NK-92 treated with Interleukin-12 subunit alpha and Interleukin-12 subunit beta, amount 100 ng/mL, for 24 hours (cell line): ENCODE results near the gene CD83.

Source experiments
- DNase-seq: peaks from one replicate; lab custom pipeline; 2025; lab: John Stamatoyannopoulos, UW

The CD83 gene

DNA sequence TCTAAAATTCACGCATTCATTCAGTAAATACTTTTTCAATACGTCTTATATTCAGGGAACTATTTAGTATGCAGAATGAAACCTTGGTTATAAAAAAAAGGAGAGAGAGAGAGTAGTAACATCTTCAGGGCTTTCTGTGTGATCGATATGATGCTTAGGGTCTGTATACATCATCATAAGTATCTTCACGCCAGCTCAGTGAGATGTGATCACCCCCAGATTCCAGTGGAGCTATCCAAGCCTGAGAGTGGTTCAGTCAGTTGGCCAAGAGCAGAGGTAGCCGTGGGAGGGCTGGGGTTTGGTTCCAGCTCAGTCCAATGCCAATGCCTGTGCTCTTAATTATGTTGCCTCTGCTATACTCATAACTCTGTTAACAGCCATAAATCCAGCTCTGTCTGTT is 8.6 kb downstream of the CD83 start:
- DNase-seq: no peak

DNA sequence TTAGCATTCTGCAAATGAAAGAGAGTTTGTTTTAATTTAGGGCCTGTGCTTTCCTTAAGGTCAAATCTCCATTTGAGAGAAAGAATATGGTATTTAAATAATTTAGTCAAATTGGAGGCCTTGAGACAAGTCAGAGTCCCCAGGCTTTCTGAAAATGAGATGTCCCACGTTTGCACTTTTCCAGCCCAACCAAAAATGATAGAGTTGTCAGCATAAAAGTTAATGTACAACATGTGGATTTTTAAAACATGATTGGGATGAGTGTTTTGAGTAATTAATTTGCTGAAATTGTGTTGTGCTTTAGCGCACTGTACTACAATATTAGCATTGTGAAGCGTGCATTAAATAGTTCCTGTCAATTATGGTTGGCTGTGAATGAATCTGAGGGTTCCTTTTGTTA is 10.0 kb downstream of the CD83 start:
- DNase-seq: no peak

DNA sequence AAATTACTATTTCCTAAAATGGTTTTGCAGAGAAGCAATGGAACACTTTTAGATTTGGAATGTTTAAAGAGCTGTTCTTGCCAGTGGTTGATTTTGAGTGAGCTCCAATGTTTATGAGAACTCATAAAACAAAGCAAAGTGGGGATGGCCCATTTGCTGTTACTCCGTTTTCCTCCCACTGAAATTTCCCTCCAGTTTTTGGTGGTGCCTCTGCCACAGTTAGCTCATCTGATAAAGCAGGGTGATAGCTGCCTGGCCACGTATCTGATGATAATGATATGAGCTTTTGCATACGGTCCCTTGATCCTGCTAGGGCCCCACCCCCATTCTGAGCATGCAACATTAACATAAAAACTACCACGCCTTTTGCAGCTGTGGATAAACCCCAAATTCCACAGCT is 10.4 kb downstream of the CD83 start:
- no peak for DNase-seq

DNA sequence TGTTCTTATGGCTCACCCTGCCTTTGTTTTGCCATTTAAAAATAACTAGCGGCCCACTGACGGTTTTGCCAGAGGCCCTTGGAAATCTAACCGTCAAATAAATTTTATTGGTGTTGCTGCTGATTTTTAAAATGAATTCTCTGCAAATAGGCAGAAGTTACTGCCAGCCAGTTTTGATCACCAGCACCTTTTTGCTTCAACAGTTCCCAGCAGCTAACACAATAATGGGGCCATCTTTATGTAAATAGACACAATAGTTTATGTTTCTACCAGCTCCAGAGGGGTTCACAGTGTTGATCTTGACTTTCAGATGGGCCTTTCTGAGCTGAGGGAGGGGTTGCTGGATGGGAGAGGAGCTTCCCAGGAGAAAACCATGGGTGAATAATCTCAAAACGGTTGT is 11.2 kb downstream of the CD83 start:
- no peak for DNase-seq

DNA sequence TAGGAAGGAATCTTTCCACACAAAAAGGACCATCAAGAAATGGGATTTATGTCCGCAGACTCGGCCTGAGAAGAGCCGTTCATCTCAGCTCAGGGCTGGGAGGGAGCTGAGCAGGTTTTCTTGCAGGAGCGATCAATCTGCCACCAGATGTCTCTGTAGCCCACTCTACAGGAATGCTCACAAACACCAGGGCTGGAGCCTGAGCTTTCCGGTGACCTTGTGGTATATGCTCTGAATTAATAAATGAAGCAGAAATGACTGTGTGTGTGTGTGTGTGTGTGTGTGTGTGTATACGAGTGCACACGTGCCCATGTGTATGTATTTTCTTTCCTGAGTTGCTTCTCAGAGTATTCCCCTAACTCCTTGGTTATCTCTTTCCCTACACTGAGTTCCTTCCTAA is 12.0 kb downstream of the CD83 start:
- DNase-seq: no peak

DNA sequence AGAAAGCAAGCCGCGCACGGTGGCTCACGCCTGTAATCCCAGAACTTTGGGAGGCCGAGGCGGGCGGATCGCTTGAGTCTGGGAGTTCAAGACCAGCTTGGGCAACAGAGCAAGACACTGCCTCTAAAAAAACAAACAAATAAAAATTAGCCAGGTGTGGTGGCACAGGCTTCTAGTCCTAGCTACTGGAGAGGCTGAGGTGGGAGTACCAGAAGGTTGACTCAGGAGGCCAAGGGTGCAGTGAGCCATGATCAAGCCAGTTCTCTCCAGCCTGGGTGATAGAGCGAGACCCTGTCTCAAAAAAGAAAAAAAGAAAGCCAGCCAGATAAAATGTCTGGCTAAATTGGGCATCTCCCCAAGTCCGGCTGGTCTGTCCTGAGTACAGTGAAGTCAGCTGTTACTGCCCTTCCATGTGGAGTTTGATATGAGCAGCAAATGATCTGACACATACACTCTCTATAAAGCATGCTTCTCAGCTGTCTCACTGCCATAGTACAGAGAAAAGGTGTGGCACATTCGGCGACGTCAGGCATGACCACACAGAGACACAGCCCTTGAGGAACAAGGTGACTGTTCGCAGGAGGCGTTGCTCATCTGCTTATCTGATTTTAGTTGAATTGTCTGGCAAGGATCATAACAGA is 13.0 kb downstream of the CD83 start:
- no peak for DNase-seq

DNA sequence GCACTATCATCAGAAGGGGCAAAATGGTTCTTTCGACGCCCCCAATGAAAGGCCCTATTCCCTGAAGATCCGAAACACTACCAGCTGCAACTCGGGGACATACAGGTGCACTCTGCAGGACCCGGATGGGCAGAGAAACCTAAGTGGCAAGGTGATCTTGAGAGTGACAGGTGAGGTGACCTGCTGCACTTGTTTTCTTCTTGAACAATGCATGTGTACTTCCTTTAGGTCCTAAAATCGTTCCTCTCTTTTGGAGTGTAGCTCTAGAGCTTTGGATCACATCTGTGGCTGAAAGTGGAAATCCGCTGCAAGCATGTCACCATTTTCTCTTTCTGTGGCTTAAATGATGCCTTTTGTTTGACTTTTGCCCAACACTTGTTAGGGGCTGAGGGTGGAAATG is 14.0 kb downstream of the CD83 start:
- no peak for DNase-seq

DNA sequence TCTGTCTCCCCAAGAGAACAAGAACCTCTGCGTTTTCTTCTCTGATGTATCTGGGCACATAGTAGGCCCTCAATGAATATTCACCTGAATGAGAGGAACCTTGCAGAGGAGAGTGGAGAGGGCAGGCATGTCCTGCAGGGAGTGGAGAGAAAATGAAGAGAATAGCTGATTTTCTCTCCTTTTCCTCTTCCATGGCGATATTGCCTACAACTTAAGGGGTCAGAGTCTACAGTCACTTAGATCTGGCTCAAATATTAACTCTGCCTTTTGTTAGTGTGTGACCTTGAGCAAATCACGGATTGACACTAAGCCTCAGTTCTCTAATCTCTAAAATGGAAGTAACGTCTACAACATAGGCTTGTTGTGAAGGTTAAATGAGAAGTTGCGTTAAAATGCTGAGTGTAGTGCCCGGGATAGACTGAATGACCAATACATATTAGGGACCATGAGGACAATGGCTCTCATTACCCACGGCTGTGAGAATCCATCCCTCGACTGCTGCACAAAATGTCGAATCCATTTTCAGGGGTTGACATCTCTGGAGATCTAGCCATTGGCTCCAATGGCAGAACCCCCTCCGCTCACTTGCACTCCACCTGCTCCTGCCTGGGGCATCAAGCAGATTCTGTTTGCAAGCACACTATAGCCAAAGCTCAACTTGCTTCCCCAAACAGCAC is 14.8 kb downstream of the CD83 start:
- DNase-seq: no peak

DNA sequence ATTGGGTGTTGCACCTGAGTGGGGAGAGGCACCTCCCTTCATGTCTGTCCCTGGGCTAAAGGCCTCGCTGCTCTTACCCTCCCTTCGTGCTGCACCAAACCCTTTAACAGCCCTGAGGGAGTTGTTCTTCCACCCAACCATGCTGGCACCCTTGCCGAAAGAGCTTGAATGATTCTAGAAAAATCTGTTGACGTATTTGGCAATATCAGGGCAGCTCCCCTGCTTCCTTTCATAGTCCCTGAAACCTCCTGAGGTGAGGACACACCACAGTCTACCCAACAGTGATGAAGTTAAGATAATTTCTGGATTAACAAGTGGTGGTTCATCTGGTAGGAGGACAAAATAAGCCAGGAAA is 15.3 kb downstream of the CD83 start:
- DNase-seq: no peak

DNA sequence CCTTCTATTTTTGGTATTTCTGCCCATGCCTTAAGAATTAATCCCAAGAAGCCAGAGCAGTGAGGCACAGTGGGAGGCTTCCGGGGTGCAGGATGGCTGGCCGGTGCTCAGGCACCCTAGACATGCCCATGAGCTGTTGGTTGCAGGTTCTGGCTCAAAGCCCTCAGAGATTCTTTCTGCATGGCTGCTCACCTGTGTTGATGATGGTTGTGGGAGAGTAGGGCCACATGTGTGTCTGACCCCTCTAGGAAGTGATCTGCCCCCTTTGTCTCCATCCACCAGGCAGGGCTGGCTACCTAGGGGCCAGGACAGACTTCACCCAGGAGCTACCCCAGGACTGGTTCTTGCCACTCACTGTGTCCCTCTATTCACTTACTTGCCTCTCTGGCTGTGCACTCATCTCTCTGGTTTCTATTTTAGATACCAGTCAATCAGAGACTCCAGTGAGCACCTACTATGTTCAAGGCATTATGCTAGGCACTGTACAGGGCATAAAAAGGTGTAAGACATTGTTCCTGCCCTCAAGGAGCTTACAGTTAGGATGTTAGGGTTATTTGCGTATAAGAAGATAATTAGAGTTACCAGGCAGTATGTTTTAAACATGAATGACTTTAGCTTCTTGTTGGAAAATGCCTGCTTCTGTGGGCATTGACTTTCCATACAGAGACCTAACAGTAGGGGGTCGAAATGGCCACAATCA is 16.8 kb downstream of the CD83 start:
- DNase-seq: no peak

DNA sequence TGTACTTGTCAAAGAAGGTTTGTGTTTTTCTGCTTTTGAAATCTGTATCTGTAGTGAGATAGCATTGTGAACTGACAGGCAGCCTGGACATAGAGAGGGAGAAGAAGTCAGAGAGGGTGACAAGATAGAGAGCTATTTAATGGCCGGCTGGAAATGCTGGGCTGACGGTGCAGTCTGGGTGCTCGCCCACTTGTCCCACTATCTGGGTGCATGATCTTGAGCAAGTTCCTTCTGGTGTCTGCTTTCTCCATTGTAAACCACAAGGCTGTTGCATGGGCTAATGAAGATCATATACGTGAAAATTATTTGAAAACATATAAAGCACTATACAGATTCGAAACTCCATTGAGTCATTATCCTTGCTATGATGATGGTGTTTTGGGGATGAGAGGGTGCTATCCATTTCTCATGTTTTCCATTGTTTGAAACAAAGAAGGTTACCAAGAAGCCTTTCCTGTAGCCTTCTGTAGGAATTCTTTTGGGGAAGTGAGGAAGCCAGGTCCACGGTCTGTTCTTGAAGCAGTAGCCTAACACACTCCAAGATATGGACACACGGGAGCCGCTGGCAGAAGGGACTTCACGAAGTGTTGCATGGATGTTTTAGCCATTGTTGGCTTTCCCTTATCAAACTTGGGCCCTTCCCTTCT is 18.4 kb downstream of the CD83 start:
- no peak for DNase-seq

DNA sequence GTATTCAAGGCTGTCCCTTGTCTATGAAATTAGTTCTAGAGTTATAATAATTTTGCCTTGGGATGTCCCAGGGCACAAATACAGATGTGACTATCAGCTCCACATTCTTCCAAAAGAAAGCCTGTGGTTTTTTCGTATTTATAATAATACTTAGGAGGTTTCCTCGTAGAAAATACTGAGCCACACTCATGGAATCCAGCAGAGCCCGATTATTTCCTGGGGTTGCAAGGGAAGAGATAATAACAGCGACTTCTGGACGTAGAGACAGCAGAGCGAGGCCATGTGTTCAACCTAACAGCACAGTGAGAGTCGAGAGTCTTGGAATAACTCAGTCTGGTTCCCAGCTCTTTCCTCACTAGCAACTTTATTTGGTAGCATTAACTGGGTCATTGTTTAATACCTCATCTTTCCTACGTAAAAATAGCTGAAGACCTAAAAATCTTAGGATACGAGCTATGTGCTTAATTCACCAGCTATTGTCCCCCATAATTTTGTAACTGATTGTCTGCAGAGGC is 21.2 kb downstream of the CD83 start:
- DNase-seq: no peak

DNA sequence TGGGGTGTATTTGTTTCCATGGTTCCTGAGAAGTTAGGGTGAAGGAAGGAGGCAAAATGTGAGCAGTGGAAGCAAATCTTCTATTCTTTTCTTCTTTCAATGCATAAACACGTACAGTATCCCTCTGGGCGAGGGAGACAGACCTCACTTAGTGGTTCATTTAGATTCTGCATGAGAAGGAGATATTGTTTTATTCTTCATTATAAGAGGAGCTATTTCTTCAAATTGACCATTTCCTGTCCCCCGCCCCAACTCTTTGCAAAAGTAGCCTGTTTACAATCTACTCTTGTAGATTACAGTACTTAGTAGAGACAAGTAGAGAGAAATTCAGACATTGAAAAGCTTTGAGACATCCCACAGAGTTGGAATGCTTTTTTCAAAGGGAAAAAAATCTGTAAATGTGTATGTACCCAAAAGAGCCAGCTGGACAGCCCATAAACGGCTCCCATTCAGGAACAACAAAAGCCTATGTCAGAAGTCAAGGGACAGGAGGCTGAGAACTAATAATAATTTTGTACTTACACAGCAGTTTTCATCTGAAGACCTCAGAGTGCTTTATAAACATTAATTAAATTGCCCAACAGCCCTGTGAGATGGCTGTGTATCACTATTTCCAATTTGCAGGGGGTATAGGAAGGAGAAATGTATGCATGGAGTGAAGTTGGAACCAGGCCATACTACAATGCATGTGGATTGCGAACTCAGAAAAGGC is 23.9 kb downstream of the CD83 start:
- DNase-seq: no peak

DNA sequence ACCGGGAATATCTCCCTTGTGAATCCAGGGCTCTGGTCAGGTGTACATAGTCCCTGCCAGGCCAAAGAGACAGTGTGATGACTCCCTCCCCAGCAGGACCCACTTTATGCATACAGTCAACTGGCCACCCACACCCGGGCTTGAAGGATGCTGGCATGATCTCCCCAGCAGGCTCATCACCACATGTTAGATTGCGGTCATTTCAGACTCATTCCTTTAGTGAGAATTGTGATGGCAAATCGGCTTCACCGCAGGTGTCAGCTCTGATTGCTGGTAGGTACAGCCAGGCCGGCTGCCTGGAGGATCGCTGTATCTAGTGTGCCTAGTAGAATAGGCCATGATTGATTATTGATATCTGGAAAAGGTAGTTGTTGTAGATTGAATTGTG is 24.5 kb downstream of the CD83 start:
- no peak for DNase-seq

DNA sequence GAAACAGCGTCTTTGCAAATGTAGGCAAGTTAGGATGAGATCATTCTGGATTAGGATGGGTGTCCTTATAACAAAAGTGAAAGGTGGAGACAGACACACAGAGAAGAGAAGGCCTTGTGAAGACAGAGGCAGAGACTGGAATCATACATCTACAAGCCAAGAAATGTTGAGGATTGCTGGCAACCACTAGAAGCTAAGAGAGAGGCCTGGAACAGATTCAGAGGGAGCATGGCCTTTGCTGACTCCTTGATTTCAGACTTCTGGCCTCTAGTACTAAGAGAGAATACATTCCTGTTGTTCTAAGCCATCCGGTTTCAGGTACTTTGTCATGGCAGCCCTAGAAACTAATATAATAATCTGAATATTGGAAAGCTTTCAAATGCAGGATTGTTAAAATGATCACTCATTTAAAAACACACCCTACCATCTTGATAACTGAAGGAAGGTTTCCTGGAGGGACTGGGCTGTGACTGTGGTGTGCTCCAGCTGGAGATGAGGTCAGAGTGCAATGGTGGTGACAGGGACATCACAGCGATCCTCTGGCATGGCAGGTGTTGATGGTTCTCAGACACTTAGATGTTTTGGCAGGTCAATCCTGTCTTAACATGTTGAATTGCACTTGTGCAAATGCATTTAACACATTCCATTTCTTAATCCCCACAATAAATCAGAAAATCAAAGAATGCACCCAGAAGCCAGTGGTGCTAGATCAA is 25.1 kb downstream of the CD83 start:
- no peak for DNase-seq

DNA sequence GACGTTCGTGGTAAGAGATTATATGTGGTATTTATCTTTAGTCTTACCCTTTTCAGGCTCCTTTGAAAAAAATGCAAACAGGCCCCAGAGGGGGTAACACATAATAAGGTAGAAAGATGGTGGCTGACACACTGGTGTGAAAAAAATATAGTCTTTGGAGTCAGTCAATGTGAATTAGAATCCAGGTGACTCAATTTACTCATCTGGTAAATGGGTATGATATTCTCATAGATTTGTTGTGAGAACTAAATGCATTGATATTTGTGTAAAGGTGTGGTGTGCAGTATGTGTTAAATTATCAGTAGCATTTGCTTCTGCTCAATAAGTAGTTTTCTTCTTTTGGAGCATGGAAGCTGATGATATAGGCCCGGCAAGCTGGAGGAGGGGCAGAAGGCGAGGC is 25.7 kb downstream of the CD83 start:
- no peak for DNase-seq

DNA sequence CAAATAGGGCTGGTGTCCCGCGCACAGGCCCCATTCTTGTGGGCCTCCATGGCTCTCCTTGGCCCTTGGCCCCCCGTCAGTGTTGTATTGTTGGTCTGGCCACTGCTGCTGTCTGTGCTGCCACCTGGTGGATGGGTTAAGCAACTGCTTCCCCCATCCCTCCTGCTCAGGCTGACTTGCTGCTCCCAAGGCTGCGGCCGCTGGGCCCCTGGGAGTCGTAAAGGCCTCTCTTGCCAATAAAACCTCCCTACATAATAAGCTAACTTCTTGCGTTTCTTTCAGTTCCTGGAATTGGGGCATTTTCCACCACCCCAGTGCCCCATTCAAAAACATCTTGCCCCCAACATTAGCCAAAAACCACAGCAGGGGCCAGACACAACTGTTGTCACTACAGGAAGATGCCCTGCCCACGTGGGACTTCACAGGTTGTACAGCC is 27.1 kb downstream of the CD83 start:
- peak; percentile 17 for DNase-seq

DNA sequence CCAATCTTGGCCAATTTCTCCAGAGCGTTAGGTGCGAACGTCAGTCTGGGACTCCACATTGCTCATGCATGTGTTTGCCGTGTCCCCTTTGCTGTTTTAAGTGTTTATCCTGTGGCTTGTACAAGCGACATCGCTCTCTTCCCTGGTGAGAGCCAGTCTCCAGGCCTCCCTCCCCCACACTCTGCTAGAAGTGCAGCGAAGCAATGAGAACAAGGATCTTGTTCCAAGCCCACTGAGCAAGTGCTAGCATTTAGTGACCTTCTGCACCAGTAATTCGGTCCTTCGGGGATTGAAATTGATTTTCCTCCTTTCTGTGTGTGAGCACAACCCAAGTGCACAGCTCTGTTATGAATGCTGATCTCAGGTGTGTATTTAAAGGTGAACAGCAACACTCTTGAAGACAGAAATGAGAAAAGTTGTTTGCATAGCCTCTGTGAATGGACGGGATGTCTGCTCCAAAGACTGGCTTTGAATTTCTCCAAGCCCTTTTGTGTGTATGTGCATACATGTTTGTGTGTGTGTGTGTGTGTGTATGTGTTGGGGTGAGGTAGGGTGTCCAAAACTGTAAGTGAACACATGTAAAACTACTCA is 29.0 kb downstream of the CD83 start:
- no peak for DNase-seq

DNA sequence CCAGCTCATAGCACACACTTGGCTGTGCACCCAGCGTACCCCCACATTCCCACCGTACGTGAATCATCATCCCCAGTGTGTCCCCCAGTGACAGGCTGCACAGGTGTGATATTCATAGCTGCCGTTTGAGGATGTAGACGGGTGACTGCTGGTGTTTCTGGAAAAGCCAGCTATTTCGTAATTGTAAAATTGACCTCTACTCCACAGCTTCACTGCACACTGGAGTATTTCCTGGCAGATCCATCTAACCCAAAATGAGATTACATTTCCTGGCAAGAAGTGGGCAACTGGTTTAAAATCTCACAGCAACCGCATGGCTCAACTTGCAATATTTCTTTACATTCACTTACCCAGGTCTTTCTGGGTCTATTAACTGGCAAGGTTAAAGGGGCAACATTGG is 30.3 kb downstream of the CD83 start:
- DNase-seq: no peak

DNA sequence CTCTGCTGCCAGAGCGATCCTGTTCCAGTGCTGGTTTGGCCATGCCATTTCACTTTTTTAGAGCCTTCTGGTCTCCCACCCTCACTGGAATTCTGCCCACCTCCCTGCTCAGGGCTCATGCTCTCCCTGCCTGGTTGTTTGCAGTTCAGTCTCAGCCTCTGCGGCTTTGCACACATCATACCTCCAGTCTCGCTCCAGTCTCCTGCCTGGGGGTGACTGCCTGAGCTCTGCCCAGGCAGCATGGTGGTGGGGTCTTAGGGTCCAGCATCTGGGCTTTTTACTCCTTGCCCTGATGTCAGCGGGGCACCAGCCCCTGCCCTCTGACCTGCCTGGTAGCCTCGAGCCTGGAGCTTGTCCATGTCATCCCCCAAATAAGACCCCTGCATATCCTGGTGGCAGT is 30.9 kb downstream of the CD83 start:
- no peak for DNase-seq

DNA sequence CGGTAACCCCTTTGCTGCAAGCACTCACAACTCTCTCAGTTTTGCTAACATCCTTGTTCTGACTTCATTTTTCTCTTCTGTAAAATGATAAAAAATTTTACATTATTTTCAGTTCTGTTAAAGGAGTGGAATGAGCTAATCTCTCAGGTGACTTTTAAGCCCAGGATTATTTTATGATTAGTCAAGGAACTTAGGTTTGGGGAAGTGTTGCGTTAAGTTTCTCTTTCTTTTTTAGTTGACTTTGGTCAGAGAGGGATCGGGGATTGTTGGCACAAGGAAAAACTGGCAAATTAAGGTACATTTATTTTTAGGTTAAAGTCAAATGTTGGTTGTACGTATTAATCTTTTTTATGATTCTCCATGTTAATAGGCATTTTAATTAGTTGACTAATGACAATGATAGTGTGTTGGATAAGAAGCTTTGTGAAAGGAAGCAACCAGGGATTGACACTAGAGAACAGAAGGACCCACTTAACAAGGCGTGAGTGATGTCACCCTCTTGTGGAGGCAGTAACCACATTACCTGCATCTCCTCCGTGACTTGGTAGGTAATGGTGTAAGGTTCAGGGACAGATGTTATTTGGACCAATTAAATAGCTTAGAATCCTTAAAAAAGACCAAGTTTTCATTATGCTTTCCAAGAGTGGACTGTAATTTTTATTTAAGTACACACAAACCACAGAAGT is 31.6 kb downstream of the CD83 start:
- no peak for DNase-seq
